CD4-positive, alpha-beta T cell treated with Interleukin-4 for 1 hour (primary cell): ENCODE data around the gene ELOVL6.
"Not testable (repeated sequence)": the region's sequence is repeated elsewhere in the genome, so short reads cannot be mapped to it uniquely, and the experiment has no call there.

Source experiments
- DNase-seq, 2 donors: peaks; one replicate each; pipeline ENCODE4 v3.0.0-alpha.2; 2020 to 2022

ELOVL6 gene

GRCh38 chr4:110198435-110199416 is at the start of gene ELOVL6:
TSS of gene ELOVL6 (minus strand) at chr4:110198615. CDS start at chr4:110198335, 280 bp downstream.
- DNase-seq, result peak in 1 of 2 donors; percentile 24

- DNase-seq, result no peak
These were observed 49.7 kb upstream of the ELOVL6 start for GRCh38 chr4:110248100-110248499.

DNA sequence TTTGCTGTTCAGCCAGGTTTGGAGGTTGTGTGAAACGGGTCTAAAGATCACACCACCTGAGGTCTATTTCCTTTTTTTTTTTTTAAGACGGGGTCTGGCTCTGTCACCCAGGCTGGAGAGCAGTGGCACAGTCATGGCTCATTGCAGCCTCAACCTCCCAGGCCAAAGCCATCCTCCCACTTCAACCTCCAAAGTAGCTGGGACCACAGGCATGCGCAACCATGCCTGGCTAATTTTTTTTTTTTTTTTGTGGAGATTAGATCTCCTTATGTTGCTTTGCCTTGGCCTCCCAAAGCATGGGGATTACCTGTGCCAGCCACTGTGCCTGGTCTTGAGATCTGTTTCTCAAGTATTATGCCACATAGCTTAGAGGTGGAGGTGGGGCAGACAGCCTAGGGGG is 49.2 kb upstream of the ELOVL6 start:
- DNase-seq, result no peak

DNA sequence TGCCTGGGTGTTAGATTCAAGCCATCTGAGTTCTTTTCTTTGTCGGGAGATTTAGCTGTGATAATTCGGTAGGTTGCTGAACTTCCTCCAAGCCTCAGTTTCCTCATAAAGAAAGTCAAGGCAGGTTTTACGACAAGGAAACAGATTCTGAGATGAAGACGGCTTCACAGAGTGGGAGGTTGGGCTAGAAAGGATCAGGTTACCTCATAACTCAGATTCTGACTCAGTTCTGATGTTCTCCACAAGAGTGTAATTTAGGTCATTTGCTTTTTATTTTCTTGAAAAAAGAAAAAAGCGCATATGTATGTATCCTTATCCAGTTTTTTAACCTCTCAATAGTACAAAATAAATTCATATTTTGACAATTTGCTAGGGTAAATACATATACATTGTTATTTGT is 47.2 kb upstream of the ELOVL6 start:
- no peak for DNase-seq

DNA sequence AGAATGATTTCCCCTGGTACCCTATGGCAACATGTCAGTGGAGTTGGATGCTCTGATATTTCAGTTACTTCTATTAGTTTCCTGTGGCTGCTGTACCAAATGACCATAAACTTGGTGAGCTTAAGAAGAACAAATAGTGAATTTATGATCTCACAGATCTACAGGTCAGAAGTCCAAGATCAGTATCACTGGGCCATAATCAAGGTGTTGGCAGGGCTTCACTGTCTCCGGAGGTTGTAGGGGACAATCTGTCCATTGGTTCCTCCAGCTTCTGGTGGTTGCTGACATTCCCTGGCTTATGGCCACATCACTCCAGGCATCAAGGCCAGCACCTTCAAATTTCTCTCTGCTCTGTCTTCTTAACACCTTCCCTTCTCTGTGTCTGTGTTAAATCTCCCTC is 37.9 kb upstream of the ELOVL6 start:
- DNase-seq, result no peak

GRCh38 chr4:110233581-110233980 is 35.2 kb upstream of the ELOVL6 start:
- DNase-seq, result not testable (repeated sequence)

GRCh38 chr4:110231869-110232268 is 33.5 kb upstream of the ELOVL6 start:
- DNase-seq, result no peak

DNA sequence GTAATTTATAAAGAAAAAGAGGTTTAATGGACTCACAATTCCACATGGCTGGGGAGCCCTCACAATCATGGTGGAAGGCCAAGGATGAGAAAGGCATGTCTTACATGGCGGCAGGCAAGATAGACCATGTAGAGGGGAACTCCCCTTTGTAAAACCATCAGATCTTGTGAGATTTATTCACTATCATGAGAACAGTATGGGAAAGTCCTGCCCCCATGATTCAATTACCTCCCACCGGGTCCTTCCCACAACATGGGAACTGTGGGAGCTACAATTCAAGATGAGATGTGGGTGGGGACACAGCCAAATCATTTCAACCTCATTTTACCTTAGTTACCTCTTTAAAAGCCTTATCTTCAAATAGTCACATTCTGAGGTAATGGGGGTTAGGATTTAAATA is 30.9 kb upstream of the ELOVL6 start:
- DNase-seq, result no peak

- no peak for DNase-seq
These were observed 26.4 kb upstream of the ELOVL6 start for GRCh38 chr4:110224812-110225211.

DNA sequence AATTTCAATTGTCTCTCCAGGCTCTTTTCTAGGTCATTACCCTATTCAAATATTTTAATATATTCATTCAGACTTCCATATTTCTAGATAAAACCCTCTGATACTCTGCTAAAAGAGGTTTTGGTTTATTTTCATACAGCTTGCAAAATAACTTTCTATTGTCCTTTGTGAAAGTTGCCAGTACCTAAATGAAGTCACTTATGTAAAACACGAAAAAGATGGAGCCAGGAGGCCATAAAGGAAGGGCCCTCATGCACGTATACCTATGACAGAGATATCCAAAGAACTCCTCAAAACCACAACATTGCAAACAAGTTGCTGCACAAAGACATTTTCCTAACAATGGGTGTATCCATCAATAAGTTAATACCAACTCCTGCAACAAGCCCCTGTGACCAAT is 25.7 kb upstream of the ELOVL6 start:
- no peak for DNase-seq

DNA sequence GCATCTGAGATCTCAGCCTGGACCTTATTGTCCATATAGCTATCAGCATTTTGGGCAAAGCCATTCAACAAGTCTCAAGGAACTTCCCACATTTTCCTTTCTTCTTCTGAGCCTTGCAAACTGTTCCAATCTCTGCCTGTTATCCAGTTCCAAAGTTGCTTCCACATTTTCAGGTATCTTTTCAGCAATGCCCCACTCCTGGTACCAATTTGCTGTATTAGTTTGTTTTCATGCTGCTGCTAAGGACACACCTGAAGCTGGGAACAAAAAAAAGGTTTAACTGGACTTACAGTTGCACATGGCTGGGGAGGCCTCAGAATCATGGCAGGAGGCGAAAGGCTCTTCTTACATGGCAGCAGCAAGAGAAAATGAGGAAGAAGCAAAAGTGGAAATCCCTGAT is 20.5 kb upstream of the ELOVL6 start:
- DNase-seq, result not testable (repeated sequence)

DNA sequence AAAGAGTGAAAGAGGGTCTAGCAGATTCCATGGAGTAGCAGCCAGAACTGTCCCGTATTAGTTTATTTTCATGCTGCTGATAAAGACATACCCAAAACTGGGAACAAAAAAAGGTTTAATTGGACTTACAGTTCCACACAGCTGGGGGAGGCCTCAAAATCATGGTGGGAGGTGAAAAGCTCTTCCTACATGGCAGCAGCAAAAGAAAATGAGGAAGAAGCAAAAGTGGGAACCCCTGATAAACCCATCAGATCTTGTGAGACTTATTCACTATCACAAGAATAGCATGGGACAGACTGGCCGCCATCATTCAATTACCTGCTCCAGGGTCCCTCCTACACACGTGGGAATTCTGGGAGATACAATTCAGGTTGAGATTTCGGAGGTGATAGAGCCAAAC is 18.8 kb upstream of the ELOVL6 start:
- DNase-seq, result not testable (repeated sequence)

DNA sequence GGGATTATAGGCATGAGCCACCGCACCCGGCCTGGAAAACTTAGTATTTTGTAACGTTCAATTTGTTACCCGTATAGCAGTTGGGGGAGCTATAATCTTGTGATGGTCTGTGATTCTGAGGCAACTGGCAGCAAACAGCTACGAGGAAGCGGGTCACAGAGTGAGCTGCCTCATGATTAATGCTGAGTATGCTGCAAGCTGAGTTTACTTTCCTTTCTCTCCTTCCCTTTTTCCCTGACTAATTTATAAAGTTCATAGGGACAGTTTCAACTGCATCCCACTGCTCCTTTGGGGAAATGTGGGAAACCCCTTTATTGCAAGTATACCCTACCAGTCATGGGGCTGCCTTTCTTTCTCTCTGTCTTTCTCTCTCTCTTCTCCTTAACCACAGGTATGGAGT is 17.7 kb upstream of the ELOVL6 start:
- no peak for DNase-seq

GRCh38 chr4:110211770-110212061 is 13.3 kb upstream of the ELOVL6 start:
- DNase-seq, result no peak

DNA sequence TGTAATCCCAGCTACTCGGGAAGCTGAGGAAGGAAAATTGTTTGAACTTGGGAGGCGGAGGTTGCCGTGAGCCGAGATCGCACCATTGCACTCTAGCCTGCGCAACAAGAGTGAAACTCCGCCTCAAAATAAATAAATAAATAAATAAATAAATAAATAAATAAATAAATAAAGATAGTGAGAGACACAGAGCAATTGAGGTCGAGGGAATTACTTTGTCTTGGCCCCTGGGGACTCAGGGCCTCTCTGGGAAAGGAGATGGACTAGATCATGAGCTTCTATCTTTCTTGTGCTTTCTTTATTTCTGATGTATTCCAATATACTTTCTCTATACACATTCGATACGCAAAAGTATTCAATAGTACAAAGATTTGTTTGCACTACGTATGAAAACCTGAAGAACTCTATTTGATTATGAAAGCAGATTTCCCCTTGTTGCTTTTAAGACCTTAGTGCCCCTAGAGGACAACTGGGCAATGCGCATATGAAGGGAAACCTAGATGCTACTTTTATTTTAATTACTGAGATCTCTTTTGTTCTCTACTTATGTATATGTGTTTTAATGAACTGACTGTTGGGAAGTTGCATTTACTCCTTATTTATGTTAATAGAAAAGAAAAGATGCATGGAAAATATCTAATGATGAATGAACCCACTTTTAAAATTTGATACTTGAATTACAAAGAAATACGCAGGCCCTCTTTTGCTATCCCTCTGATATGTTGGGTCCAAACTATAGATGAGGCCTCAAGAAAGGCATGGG is 12.8 kb upstream of the ELOVL6 start:
- peak; percentile 34 to 69 for DNase-seq

DNA sequence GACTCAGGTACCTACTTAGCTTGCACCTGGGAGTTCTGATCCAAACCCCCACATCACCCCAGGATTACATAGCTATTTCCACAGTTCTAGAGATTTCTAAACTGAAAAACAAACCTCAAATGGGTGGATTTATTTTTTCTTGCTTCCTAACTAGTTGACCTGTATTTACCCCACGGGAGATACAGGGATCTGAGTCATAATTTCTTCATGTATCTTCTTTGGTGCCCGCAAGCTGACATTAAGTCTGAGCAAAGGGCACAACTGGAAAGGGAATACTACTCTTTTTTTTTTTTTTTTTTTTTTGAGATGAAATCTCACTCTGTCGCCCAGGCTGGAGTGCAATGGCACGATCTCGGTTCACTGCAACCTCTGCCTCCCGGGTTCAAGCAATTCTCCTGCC is 10.0 kb upstream of the ELOVL6 start:
- DNase-seq, result no peak

DNA sequence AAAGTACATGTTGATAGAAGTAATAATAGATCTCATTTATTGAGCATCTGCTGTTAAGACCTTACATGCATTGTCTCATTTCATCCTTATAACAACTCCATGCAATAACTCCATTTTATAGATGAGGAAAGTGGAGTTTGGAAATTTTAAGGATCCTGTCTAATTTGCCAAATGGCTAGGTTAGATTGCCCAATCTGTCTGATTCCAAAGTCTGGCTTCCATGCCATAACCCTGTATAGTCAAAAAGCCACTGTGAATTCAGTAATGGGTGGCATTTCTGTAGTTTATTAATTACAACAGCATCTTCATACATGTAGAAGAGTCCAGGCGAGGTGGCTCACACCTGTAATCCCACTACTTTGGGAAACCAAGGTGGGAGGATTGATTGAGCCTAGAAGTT is 8.8 kb upstream of the ELOVL6 start:
- no peak for DNase-seq

DNA sequence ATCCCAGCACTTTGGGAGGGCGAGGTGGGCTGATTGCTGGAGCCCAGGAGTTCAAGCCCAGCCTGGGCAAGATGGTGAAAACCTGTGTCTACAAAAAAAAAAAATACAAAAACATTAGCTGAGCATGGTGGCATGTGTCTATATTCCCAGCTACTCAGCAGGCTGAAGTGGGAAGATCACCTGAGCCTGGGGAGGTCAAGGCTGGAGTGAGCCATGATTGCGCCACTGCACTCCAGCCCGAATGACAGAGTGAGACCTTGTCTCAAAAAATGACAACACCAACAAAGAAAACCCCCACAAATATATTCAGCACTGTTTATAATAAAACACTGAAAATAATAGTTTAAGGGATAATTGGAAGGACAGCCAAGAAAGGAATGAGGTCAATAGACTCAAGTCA is 3.6 kb upstream of the ELOVL6 start:
- no peak for DNase-seq

GRCh38 chr4:110201502-110201901 is 3.1 kb upstream of the ELOVL6 start:
- DNase-seq, result no peak

GRCh38 chr4:110200689-110201088 is 2.3 kb upstream of the ELOVL6 start:
- DNase-seq, result no peak

- no peak for DNase-seq
These were observed 373 bp downstream of the ELOVL6 start for GRCh38 chr4:110198049-110198434.

- peak; percentile 20 to 48 for DNase-seq
These were observed 829 bp downstream of the ELOVL6 start for GRCh38 chr4:110197529-110198042.

GRCh38 chr4:110196871-110197528 is 1.4 kb downstream of the ELOVL6 start:
- peak; percentile 49 to 59 for DNase-seq
